HepG2 (cell line): ENCODE data around the gene ZNRF3. TPM values are rescaled to one million over a fixed set of nuclear protein-coding genes. Genes with fewer than 3 reads are reported as not detected.

Experiments used
- ADNP ChIP-seq: sonication (generic); formaldehyde crosslinking; IDR thresholded peaks from 2 replicates; pipeline ENCODE4 v1.4.0; 2020; ENCODE audit warnings: missing genetic modification reagents
- AHR ChIP-seq: IDR thresholded peaks from 2 replicates; pipeline ENCODE4 v1.6.1; 2018; ENCODE audit warnings: missing genetic modification reagents, missing compliant biosample characterization
- BORCS8-MEF2B ChIP-seq: sonication (generic); formaldehyde crosslinking; IDR thresholded peaks from 2 replicates; pipeline ENCODE4 v1.8.0; 2022; ENCODE audit warnings: mild to moderate bottlenecking, missing genetic modification reagents
- CHD4 ChIP-seq: fragments of 200-600 bp; sonication (generic); IDR thresholded peaks from 2 replicates; pipeline ENCODE4 v1.7.0; 2017; ENCODE audit warnings: mild to moderate bottlenecking, low read length, borderline replicate concordance
- FLYWCH1 ChIP-seq: sonication (generic); formaldehyde crosslinking; IDR thresholded peaks from 2 replicates; pipeline ENCODE4 v1.8.1; 2023; ENCODE audit warnings: mild to moderate bottlenecking, missing genetic modification reagents
- FOSL2 ChIP-seq: sonication (generic); formaldehyde crosslinking; IDR thresholded peaks from 2 replicates; pipeline ENCODE4 v1.4.0; 2020; ENCODE audit warnings: missing genetic modification reagents
- GPN1 ChIP-seq: sonication (generic); formaldehyde crosslinking; IDR thresholded peaks from 2 replicates; pipeline ENCODE4 v1.5.1; 2020; ENCODE audit warnings: missing genetic modification reagents, borderline replicate concordance
- HNRNPLL ChIP-seq: fragments of 200-400 bp; formaldehyde crosslinking; IDR thresholded peaks from 2 replicates; pipeline ENCODE4 v1.6.1; 2017; ENCODE audit warnings: mild to moderate bottlenecking, low read depth, low read length; ENCODE audit not compliant: poor library complexity, severe bottlenecking
- MTF1 ChIP-seq: sonication (generic); formaldehyde crosslinking; IDR thresholded peaks from 2 replicates; pipeline ENCODE4 v1.5.0; 2020; ENCODE audit warnings: missing genetic modification reagents
- MTF2 ChIP-seq: sonication (generic); formaldehyde crosslinking; IDR thresholded peaks from 2 replicates; pipeline ENCODE4 v1.5.0; 2020; ENCODE audit warnings: missing genetic modification reagents, borderline replicate concordance
- NBN ChIP-seq: fragments of 450-650 bp; conservative IDR thresholded peaks from 2 replicates; pipeline ENCODE4 v1.6.1; 2017
- NRL ChIP-seq: sonication (generic); formaldehyde crosslinking; IDR thresholded peaks from 2 replicates; pipeline ENCODE4 v1.5.0; 2020; ENCODE audit warnings: missing genetic modification reagents, mild to moderate bottlenecking, moderate library complexity, borderline replicate concordance
- RARG ChIP-seq: sonication (generic); formaldehyde crosslinking; IDR thresholded peaks from 2 replicates; pipeline ENCODE4 v1.4.0; 2020; ENCODE audit warnings: low read depth, mild to moderate bottlenecking, missing genetic modification reagents
- SATB2 ChIP-seq: sonication (generic); formaldehyde crosslinking; IDR thresholded peaks from 2 replicates; pipeline ENCODE4 v1.5.0; 2020; ENCODE audit warnings: missing genetic modification reagents
- TOPORS ChIP-seq: sonication (generic); formaldehyde crosslinking; IDR thresholded peaks from 2 replicates; pipeline ENCODE4 v1.8.0; 2023; ENCODE audit warnings: mild to moderate bottlenecking, missing genetic modification reagents
- ZFP37 ChIP-seq: sonication (generic); formaldehyde crosslinking; IDR thresholded peaks from 2 replicates; pipeline ENCODE4 v1.4.0; 2020; ENCODE audit warnings: missing genetic modification reagents, borderline replicate concordance
- ZNF232 ChIP-seq: sonication (generic); formaldehyde crosslinking; IDR thresholded peaks from 2 replicates; pipeline ENCODE4 v1.4.0; 2020; ENCODE audit warnings: missing genetic modification reagents, borderline replicate concordance
- ZNF274 ChIP-seq: sonication (generic); formaldehyde crosslinking; IDR thresholded peaks from 2 replicates; pipeline ENCODE4 v1.5.1; 2020; ENCODE audit warnings: mild to moderate bottlenecking, missing genetic modification reagents
- ZNF430 ChIP-seq: sonication (generic); formaldehyde crosslinking; IDR thresholded peaks from 2 replicates; pipeline ENCODE4 v1.9.0; 2021; ENCODE audit warnings: mild to moderate bottlenecking, missing genetic modification reagents
- ZNF703 ChIP-seq: sonication (generic); formaldehyde crosslinking; IDR thresholded peaks from 2 replicates; pipeline ENCODE4 v1.5.1; 2020; ENCODE audit warnings: missing genetic modification reagents, mild to moderate bottlenecking, moderate library complexity, borderline replicate concordance
- polyA plus RNA-seq, 8 experiments: library from polyadenylated mRNA; depleted of rRNA in 3 of 8; stranded (reverse) in 7 of 8; unstranded in 1 of 8; fragments of >200 nt; fragmentation: Illumina TruSeq in 4 of 8; extraction: Trizol in 4 of 8; gene quantifications; 2 replicates each; pipeline versions ENCODE4 v1.2.1 to v1.2.3, GENCODE V29; 2011 to 2016; ENCODE audit warnings: low read depth in 4 of 8, missing spikeins in 1 of 8, mixed read lengths in 1 of 8; ENCODE audit not compliant: insufficient read depth in 1 of 8
- total RNA-seq, 5 experiments: library from RNA; depleted of rRNA; stranded (reverse); fragments of >200 nt; fragmentation: Illumina TruSeq; extraction: Trizol; gene quantifications; 2 replicates each; pipeline ENCODE4 v1.2.3, GENCODE V29; 2016; ENCODE audit warnings: low read depth in 1 of 5
- TF ChIP-seq, protein P1 (sequence below): sonication (generic); formaldehyde crosslinking; IDR thresholded peaks from 2 replicates; pipeline ENCODE4 v1.5.0; 2020; ENCODE audit warnings: mild to moderate bottlenecking, missing genetic modification reagents
- TF ChIP-seq, protein P2 (sequence below), 2 experiments: sonication (generic) in 1 of 2; formaldehyde crosslinking in 1 of 2; IDR thresholded peaks; 2 replicates each; pipeline versions ENCODE4 v1.4.0 to v1.6.1; 2018 to 2020; ENCODE audit warnings: missing genetic modification reagents in 2 of 2, borderline replicate concordance in 1 of 2, low read depth in 1 of 2, mild to moderate bottlenecking in 1 of 2, missing biosample characterization in 1 of 2
- TF ChIP-seq, protein P3 (sequence below): sonication (generic); formaldehyde crosslinking; IDR thresholded peaks from 2 replicates; pipeline ENCODE4 v1.4.0; 2020; ENCODE audit warnings: missing genetic modification reagents
- TF ChIP-seq, protein P4 (sequence below): sonication (generic); formaldehyde crosslinking; IDR thresholded peaks from 2 replicates; pipeline ENCODE4 v1.8.1; 2023; ENCODE audit warnings: missing genetic modification reagents, mild to moderate bottlenecking, borderline replicate concordance

ZNRF3 gene
- total and polyA plus RNA-seq, 2 of the 13 experiments (the other 11 are each of a cell fraction or from before 2014, with no cell fraction given), result 20.3 to 36.7 TPM

DNA sequence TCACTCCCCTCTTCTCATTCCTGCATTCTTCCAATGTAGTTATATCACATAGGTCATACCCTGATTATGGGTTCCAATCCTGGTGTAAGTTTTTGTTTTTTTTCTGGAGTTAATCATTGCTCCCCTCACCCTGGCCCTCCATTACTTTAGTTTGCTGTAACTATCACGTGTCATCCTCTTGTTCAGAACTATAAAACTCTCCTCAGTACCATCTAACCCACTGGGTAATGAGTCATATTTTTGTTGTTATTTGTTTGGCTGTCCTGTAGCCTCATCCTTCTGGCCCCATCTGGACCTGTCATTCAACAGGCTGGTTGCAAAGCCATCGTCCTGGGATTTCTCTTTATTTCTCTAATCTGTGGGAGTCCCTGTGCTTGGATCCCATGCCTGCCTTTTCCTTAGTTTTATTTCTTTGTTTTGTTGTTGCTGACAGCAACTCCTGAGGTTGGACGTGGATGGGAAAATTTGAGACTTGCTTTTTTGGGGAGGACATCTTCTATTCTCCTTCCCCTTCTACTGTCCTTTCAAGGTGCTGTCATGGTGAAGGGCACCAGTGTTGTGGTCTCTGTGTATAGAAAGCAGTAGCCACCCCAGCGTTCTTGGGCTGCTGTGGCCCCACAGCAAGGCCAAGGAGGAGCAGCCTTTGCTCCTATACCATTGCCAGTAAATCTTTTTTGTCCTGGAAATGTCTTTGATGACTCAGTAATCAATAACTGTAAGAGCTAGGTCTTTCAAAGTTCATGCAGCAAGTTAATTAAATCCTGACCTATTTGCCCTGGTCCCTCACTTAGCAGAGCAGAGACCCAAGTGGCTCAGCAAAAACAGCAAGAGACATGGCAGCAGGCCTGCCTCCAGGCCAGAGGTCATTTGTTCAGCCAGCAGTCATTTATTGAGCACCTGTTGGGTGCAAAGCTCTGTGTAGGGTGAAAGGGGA, 95.8 kb downstream of the ZNRF3 start (continued):
- TF ChIP-seq, protein P1, sequence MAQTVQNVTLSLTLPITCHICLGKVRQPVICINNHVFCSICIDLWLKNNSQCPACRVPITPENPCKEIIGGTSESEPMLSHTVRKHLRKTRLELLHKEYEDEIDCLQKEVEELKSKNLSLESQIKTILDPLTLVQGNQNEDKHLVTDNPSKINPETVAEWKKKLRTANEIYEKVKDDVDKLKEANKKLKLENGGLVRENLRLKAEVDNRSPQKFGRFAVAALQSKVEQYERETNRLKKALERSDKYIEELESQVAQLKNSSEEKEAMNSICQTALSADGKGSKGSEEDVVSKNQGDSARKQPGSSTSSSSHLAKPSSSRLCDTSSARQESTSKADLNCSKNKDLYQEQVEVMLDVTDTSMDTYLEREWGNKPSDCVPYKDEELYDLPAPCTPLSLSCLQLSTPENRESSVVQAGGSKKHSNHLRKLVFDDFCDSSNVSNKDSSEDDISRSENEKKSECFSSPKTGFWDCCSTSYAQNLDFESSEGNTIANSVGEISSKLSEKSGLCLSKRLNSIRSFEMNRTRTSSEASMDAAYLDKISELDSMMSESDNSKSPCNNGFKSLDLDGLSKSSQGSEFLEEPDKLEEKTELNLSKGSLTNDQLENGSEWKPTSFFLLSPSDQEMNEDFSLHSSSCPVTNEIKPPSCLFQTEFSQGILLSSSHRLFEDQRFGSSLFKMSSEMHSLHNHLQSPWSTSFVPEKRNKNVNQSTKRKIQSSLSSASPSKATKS (CRISPR knock-in tag), result no peak
- TF ChIP-seq GPN1 (CRISPR knock-in tag) (no peak), SATB2 (0 out of 2 replicates have a peak, but pooled peaks have one; percentile 51), AHR (CRISPR knock-in tag) (peak; percentile 82), ADNP (CRISPR knock-in tag) (no peak), NRL (CRISPR knock-in tag) (no peak), RARG (CRISPR knock-in tag) (no peak), ZNF703 (CRISPR knock-in tag) (no peak), TOPORS (CRISPR knock-in tag) (no peak), ZFP37 (CRISPR knock-in tag) (no peak), FOSL2 (CRISPR knock-in tag) (peak; percentile 92), ZNF274 (CRISPR knock-in tag) (no peak), MTF2 (CRISPR knock-in tag) (no peak), ZNF430 (CRISPR knock-in tag) (no peak), CHD4 (no peak), FLYWCH1 (CRISPR knock-in tag) (no peak), BORCS8-MEF2B (CRISPR knock-in tag) (no peak), HNRNPLL (no peak), ZNF232 (CRISPR knock-in tag) (no peak), MTF1 (no peak), NBN (no peak)
- TF ChIP-seq, protein P2, sequence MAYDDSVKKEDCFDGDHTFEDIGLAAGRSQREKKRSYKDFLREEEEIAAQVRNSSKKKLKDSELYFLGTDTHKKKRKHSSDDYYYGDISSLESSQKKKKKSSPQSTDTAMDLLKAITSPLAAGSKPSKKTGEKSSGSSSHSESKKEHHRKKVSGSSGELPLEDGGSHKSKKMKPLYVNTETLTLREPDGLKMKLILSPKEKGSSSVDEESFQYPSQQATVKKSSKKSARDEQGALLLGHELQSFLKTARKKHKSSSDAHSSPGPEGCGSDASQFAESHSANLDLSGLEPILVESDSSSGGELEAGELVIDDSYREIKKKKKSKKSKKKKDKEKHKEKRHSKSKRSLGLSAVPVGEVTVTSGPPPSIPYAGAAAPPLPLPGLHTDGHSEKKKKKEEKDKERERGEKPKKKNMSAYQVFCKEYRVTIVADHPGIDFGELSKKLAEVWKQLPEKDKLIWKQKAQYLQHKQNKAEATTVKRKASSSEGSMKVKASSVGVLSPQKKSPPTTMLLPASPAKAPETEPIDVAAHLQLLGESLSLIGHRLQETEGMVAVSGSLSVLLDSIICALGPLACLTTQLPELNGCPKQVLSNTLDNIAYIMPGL (CRISPR knock-in tag; IDR thresholded peaks at IDR 0.05; ENCODE audit: borderline replicate concordance in 1 of 2, low read depth in 1 of 2), result peak; percentile 38 to 55; a peak in 2 of 4 replicates
- TF ChIP-seq, protein P3, sequence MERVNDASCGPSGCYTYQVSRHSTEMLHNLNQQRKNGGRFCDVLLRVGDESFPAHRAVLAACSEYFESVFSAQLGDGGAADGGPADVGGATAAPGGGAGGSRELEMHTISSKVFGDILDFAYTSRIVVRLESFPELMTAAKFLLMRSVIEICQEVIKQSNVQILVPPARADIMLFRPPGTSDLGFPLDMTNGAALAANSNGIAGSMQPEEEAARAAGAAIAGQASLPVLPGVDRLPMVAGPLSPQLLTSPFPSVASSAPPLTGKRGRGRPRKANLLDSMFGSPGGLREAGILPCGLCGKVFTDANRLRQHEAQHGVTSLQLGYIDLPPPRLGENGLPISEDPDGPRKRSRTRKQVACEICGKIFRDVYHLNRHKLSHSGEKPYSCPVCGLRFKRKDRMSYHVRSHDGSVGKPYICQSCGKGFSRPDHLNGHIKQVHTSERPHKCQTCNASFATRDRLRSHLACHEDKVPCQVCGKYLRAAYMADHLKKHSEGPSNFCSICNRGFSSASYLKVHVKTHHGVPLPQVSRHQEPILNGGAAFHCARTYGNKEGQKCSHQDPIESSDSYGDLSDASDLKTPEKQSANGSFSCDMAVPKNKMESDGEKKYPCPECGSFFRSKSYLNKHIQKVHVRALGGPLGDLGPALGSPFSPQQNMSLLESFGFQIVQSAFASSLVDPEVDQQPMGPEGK, result no peak
- TF ChIP-seq, protein P4, sequence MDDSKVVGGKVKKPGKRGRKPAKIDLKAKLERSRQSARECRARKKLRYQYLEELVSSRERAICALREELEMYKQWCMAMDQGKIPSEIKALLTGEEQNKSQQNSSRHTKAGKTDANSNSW, result no peak
